ENCODE data around the gene VPS13C.

The VPS13C gene

DNA sequence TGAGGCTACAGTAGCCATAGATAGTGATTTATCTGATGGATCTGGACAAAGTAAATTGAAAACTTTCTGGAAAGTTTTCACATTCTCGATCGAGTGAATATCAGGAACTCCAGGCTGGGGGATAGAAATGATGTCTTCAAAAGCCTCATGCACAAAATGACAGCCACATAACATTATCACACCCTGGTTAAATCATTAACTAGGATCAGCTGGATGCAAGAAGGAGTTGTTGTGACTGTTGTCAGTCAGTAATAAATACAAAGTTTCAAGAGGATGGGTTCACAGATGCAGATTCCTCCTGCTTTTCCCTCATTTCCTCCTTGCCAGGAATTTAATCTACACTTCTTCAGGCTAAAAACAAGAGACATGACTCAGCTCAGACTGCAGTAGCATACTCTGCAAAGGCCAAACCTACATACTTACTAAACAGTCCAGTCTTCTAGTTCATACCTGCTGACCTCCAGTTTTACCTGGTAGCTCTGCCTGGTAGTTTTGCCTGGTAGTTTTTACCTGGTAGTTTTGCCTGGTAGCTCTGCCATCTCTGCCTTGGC, 47.4 kb upstream of the VPS13C start:
- no peaks in the 10 kb centered on the region for H3K4me1 ChIP-seq (ENCODE audit: low read depth, poor library complexity, severe bottlenecking)
- no peak overlapping the region for H3K27ac ChIP-seq
- no peak overlapping the region for H3K4me2 ChIP-seq
- H3K79me2 ChIP-seq (ENCODE audit: insufficient read depth, low read depth): no peaks in the 10 kb centered on the region
- no peak overlapping the region for H2AFZ ChIP-seq (ENCODE audit: low read depth)
- H3K9ac ChIP-seq: no peak overlapping the region
- no peaks in the 10 kb centered on the region for H3K27me3 ChIP-seq (ENCODE audit: insufficient read depth, low read depth)
- H3K36me3 ChIP-seq (ENCODE audit: insufficient read depth): no peaks in the 10 kb centered on the region
- no peak overlapping the region for H3K4me3 ChIP-seq (IDR thresholded peaks at IDR 0.05; ENCODE audit: insufficient read depth, low read depth, low read length)
- TF ChIP-seq, protein P1, sequence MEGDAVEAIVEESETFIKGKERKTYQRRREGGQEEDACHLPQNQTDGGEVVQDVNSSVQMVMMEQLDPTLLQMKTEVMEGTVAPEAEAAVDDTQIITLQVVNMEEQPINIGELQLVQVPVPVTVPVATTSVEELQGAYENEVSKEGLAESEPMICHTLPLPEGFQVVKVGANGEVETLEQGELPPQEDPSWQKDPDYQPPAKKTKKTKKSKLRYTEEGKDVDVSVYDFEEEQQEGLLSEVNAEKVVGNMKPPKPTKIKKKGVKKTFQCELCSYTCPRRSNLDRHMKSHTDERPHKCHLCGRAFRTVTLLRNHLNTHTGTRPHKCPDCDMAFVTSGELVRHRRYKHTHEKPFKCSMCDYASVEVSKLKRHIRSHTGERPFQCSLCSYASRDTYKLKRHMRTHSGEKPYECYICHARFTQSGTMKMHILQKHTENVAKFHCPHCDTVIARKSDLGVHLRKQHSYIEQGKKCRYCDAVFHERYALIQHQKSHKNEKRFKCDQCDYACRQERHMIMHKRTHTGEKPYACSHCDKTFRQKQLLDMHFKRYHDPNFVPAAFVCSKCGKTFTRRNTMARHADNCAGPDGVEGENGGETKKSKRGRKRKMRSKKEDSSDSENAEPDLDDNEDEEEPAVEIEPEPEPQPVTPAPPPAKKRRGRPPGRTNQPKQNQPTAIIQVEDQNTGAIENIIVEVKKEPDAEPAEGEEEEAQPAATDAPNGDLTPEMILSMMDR (conservative IDR thresholded peaks at IDR 0.05; ENCODE audit: low read depth, low read length): no peak
- no peaks in the 10 kb centered on the region for H4K20me1 ChIP-seq (ENCODE audit: insufficient read depth)

DNA sequence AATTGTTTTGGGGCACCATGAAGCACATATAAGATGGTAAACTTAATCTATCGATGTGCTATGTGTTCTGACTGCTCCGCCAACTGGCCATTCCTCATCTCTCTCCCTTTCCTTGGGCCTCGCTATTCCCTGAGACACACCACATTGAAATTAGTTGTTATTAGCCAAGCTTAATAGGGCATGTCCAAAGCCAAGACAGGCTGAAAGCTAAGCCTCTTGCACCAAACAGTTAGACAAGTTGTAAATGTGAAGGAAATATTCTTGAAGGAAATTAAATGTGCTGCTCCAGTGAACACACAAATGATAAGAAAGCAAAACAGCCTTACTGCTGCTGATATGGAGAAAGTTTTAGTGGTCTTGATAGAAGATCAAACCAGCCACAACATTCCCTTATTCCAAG, 45.8 kb upstream of the VPS13C start:
- H4K20me1 ChIP-seq (ENCODE audit: insufficient read depth): no peaks in the 10 kb centered on the region
- H3K4me1 ChIP-seq (ENCODE audit: low read depth, poor library complexity, severe bottlenecking): no peaks in the 10 kb centered on the region
- H3K27ac ChIP-seq: no peak overlapping the region
- TF ChIP-seq, protein P1 (conservative IDR thresholded peaks at IDR 0.05; ENCODE audit: low read depth, low read length): no peak
- no peaks in the 10 kb centered on the region for H3K36me3 ChIP-seq (ENCODE audit: insufficient read depth)
- H3K4me3 ChIP-seq (IDR thresholded peaks at IDR 0.05; ENCODE audit: insufficient read depth, low read depth, low read length): no peak overlapping the region
- no peak overlapping the region for H3K9ac ChIP-seq
- H3K79me2 ChIP-seq (ENCODE audit: insufficient read depth, low read depth): no peaks in the 10 kb centered on the region
- no peaks in the 10 kb centered on the region for H3K27me3 ChIP-seq (ENCODE audit: insufficient read depth, low read depth)
- no peak overlapping the region for H2AFZ ChIP-seq (ENCODE audit: low read depth)
- H3K4me2 ChIP-seq: no peak overlapping the region

- TF ChIP-seq, protein P1 (conservative IDR thresholded peaks at IDR 0.05; ENCODE audit: low read depth, low read length): no peak
- H3K4me3 ChIP-seq (IDR thresholded peaks at IDR 0.05; ENCODE audit: insufficient read depth, low read depth, low read length): no peak overlapping the region
- H3K9ac ChIP-seq: no peak overlapping the region
- no peaks in the 10 kb centered on the region for H3K79me2 ChIP-seq (ENCODE audit: insufficient read depth, low read depth)
- no peaks in the 10 kb centered on the region for H3K4me1 ChIP-seq (ENCODE audit: low read depth, poor library complexity, severe bottlenecking)
- no peak overlapping the region for H3K27ac ChIP-seq
- no peak overlapping the region for H2AFZ ChIP-seq (ENCODE audit: low read depth)
- H3K36me3 ChIP-seq (ENCODE audit: insufficient read depth): no peaks in the 10 kb centered on the region
- H4K20me1 ChIP-seq (ENCODE audit: insufficient read depth): no peaks in the 10 kb centered on the region
- H3K27me3 ChIP-seq (ENCODE audit: insufficient read depth, low read depth): no peaks in the 10 kb centered on the region
- H3K4me2 ChIP-seq: no peak overlapping the region
Observed at GRCh38 chr15:62105266-62105665, 45.0 kb upstream of the VPS13C start.

DNA sequence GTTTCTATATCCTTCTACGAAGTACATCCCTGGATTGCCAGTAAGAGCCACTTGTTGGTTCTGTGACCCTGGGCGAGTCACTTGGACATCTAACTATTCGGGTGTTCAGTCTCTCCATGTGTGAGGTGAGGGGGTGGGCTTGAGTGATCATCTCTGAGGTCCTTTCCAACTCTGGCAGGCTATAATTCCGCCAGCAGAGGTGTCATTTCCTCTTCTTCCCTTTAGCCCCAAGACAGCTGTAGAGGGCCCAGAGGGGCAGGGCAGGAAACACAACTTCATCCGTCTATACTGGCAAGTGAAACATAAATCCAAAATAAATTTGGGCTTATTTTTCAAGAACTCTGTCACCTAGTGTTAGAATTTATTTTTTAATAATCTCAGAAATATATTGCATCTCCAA, 44.6 kb upstream of the VPS13C start:
- H3K4me2 ChIP-seq: no peak overlapping the region
- TF ChIP-seq, protein P1 (conservative IDR thresholded peaks at IDR 0.05; ENCODE audit: low read depth, low read length): no peak
- H3K36me3 ChIP-seq (ENCODE audit: insufficient read depth): no peaks in the 10 kb centered on the region

More for the DNA sequence above, 44.6 kb upstream of the VPS13C start:
- Histone ChIP-seq H3K4me1 (ENCODE audit: low read depth, poor library complexity, severe bottlenecking) (no peaks in the 10 kb centered on the region), H2AFZ (ENCODE audit: low read depth) (no peak overlapping the region), H3K9ac (no peak overlapping the region), H3K27me3 (ENCODE audit: insufficient read depth, low read depth) (no peaks in the 10 kb centered on the region), H4K20me1 (ENCODE audit: insufficient read depth) (no peaks in the 10 kb centered on the region), H3K4me3 (IDR thresholded peaks at IDR 0.05; ENCODE audit: insufficient read depth, low read depth, low read length) (no peak overlapping the region), H3K79me2 (ENCODE audit: insufficient read depth, low read depth) (no peaks in the 10 kb centered on the region), H3K27ac (no peak overlapping the region)

Data from KMS-11 (cell line).